Ammon's horn (tissue), 1 donor: ENCODE results near the gene GDF9.
"Not testable (repeated sequence)": the region's sequence is repeated elsewhere in the genome, so short reads cannot be mapped to it uniquely, and the experiment has no call there.

Experiments
- DNase-seq: peaks from one replicate; pipeline ENCODE4 v3.0.0-alpha.2; 2016; ENCODE audit warnings: low spot score

Gene GDF9

GRCh38 chr5:132873119-132873929 lies 7.1 kb upstream of the GDF9 start, which contains the start of gene LEAP2:
Gene LEAP2, plus strand, starts transcription at chr5:132873668. Its CDS starts 27 bp downstream, at chr5:132873695.
- no peak for DNase-seq

GRCh38 chr5:132872788-132873118 lies 6.5 kb upstream of the GDF9 start:
- no peak for DNase-seq

- DNase-seq = no peak
Observed at GRCh38 chr5:132871459-132872284, 5.4 kb upstream of the GDF9 start.

- DNase-seq = no peak
Observed at GRCh38 chr5:132870801-132871200, 4.5 kb upstream of the GDF9 start.

- no peak for DNase-seq
Observed at GRCh38 chr5:132868754-132869153, 2.5 kb upstream of the GDF9 start.

GRCh38 chr5:132867046-132867451 lies 780 bp upstream of the GDF9 start:
- DNase-seq = no peak

GRCh38 chr5:132865668-132866341 lies 464 bp downstream of the GDF9 start:
- no peak for DNase-seq

GRCh38 chr5:132860742-132861141 lies 5.5 kb downstream of the GDF9 start:
- DNase-seq = no peak

GRCh38 chr5:132859889-132860437 lies 6.3 kb downstream of the GDF9 start:
- no peak for DNase-seq

GRCh38 chr5:132856011-132856410 lies 10.3 kb downstream of the GDF9 start:
- no peak for DNase-seq

- not testable (repeated sequence) for DNase-seq
Observed at GRCh38 chr5:132854992-132855391, 11.3 kb downstream of the GDF9 start.

- DNase-seq = no peak
Observed at GRCh38 chr5:132854301-132854700, 12.0 kb downstream of the GDF9 start.

- no peak for DNase-seq
Observed at GRCh38 chr5:132853790-132854189, 12.5 kb downstream of the GDF9 start.

- no peak for DNase-seq
Observed at GRCh38 chr5:132853323-132853722, 12.9 kb downstream of the GDF9 start.

- no peak for DNase-seq
Observed at GRCh38 chr5:132850066-132850465, 16.2 kb downstream of the GDF9 start.

- DNase-seq = no peak
Observed at GRCh38 chr5:132849347-132849746, 16.9 kb downstream of the GDF9 start.

GRCh38 chr5:132848270-132848669 lies 18.0 kb downstream of the GDF9 start:
- no peak for DNase-seq

- no peak for DNase-seq
Observed at GRCh38 chr5:132841305-132841704, 25.0 kb downstream of the GDF9 start.

- no peak for DNase-seq
Observed at GRCh38 chr5:132840896-132841295, 25.4 kb downstream of the GDF9 start.

GRCh38 chr5:132840313-132840712 lies 26.0 kb downstream of the GDF9 start:
- no peak for DNase-seq

GRCh38 chr5:132839426-132840301 lies 26.6 kb downstream of the GDF9 start:
- DNase-seq = no peak
